Nephron (organoid): ENCODE data around the gene RPS18.

Experiments used
- H3K27ac Mint-ChIP-seq, 3 experiments: 2 replicates each; pipeline ENCODE4 v1.8.0; 2020; ENCODE audit warnings: mixed read lengths in 3 of 3, mild to moderate bottlenecking in 2 of 3, moderate library complexity in 1 of 3
- H3K27me3 Mint-ChIP-seq: 2 replicates; pipeline ENCODE4 v1.8.0; 2021; ENCODE audit warnings: low read depth, mild to moderate bottlenecking, moderate library complexity, mixed read lengths
- H3K36me3 Mint-ChIP-seq: 2 replicates; pipeline ENCODE4 v1.8.0; 2020; ENCODE audit warnings: low read depth, mixed read lengths
- H3K4me1 Mint-ChIP-seq: 2 replicates; pipeline ENCODE4 v1.8.0; 2020; ENCODE audit warnings: mixed read lengths
- H3K4me3 Mint-ChIP-seq, 3 experiments: 2 replicates each; pipeline ENCODE4 v1.8.0; 2020; ENCODE audit warnings: mild to moderate bottlenecking in 3 of 3, mixed read lengths in 3 of 3, moderate library complexity in 2 of 3
- H3K9me3 Mint-ChIP-seq: 2 replicates; pipeline ENCODE4 v1.8.0; 2020; ENCODE audit warnings: mixed read lengths
- CTCF ChIP-seq, 3 experiments: fragments of 200-600 bp; sonication (generic); IDR thresholded peaks; one replicate each; pipeline ENCODE4 v1.5.0; 2021; ENCODE audit warnings: antibody characterized with exemption in 3 of 3; ENCODE audit not compliant: unreplicated experiment in 3 of 3

The RPS18 gene

GRCh38 chr6:33314515-33314942 lies 42.7 kb downstream of the RPS18 start:
- peaks cover 13% of the 10 kb centered on the region for H3K27me3 Mint-ChIP-seq
- H3K36me3 Mint-ChIP-seq: peaks cover 13% of the 10 kb centered on the region
- H3K4me3 Mint-ChIP-seq: peak overlapping the region; percentile 97 to 98 (median 97)
- H3K9me3 Mint-ChIP-seq: no peaks in the 10 kb centered on the region
- H3K4me1 Mint-ChIP-seq: peaks cover 52% of the 10 kb centered on the region
- peak overlapping the region; percentile 95 to 98 (median 96) for H3K27ac Mint-ChIP-seq
- TF ChIP-seq CTCF (IDR thresholded peaks at IDR 0.05; ENCODE audit: unreplicated experiment in 3 of 3): no peak

- H3K9me3 Mint-ChIP-seq: no peaks in the 10 kb centered on the region
- peak overlapping the region; percentile 97 to 98 (median 97) for H3K4me3 Mint-ChIP-seq
- H3K27ac Mint-ChIP-seq: peak overlapping the region; percentile 95 to 98 (median 96)
- H3K4me1 Mint-ChIP-seq: peaks cover 58% of the 10 kb centered on the region
- H3K36me3 Mint-ChIP-seq: peaks cover 19% of the 10 kb centered on the region
- peaks cover 13% of the 10 kb centered on the region for H3K27me3 Mint-ChIP-seq
- TF ChIP-seq CTCF (IDR thresholded peaks at IDR 0.05; ENCODE audit: unreplicated experiment in 3 of 3): no peak
Measured at GRCh38 chr6:33314943-33315792, 43.3 kb downstream of the RPS18 start.

- no peak for TF ChIP-seq CTCF (IDR thresholded peaks at IDR 0.05; ENCODE audit: unreplicated experiment in 3 of 3)
- H3K27ac Mint-ChIP-seq: peak overlapping the region; percentile 74 to 98 (median 91)
- peaks cover 67% of the 10 kb centered on the region for H3K4me1 Mint-ChIP-seq
- no peaks in the 10 kb centered on the region for H3K9me3 Mint-ChIP-seq
- peaks cover 13% of the 10 kb centered on the region for H3K27me3 Mint-ChIP-seq
- peaks cover 25% of the 10 kb centered on the region for H3K36me3 Mint-ChIP-seq
- peak overlapping the region; percentile 87 to 97 (median 97) for H3K4me3 Mint-ChIP-seq
Measured at GRCh38 chr6:33315793-33316602, 44.1 kb downstream of the RPS18 start.

GRCh38 chr6:33316603-33317418 lies 44.9 kb downstream of the RPS18 start:
- peaks cover 13% of the 10 kb centered on the region for H3K27me3 Mint-ChIP-seq
- H3K27ac Mint-ChIP-seq: peak overlapping the region; percentile 74 to 98 (median 91)
- peaks cover 74% of the 10 kb centered on the region for H3K4me1 Mint-ChIP-seq
- H3K4me3 Mint-ChIP-seq: peak overlapping the region; percentile 87 to 97 (median 97)
- TF ChIP-seq CTCF (IDR thresholded peaks at IDR 0.05; ENCODE audit: unreplicated experiment in 3 of 3): no peak
- no peaks in the 10 kb centered on the region for H3K9me3 Mint-ChIP-seq
- H3K36me3 Mint-ChIP-seq: peaks cover 25% of the 10 kb centered on the region

GRCh38 chr6:33317419-33317668 lies 45.5 kb downstream of the RPS18 start:
- peaks cover 26% of the 10 kb centered on the region for H3K36me3 Mint-ChIP-seq
- H3K4me3 Mint-ChIP-seq: peak overlapping the region; percentile 87 to 97 (median 97)
- H3K27ac Mint-ChIP-seq: peak overlapping the region; percentile 91 to 98 (median 98)
- no peak for TF ChIP-seq CTCF (IDR thresholded peaks at IDR 0.05; ENCODE audit: unreplicated experiment in 3 of 3)
- H3K27me3 Mint-ChIP-seq: peaks cover 8% of the 10 kb centered on the region
- peaks cover 74% of the 10 kb centered on the region for H3K4me1 Mint-ChIP-seq
- H3K9me3 Mint-ChIP-seq: no peaks in the 10 kb centered on the region
